Vagina (tissue), 2 donors: ENCODE results near the gene MTCH1.

Experiments used
- POLR2A ChIP-seq, 2 donors: fragments of 450-650 bp; IDR thresholded peaks; one replicate each; pipeline ENCODE4 v1.6.1; 2017; ENCODE audit warnings: antibody characterized with exemption in 2 of 2, mild to moderate bottlenecking in 2 of 2, moderate library complexity in 2 of 2
- POLR2AphosphoS5 ChIP-seq, 2 donors: sonication (generic); formaldehyde crosslinking; IDR thresholded peaks; one replicate each; pipeline ENCODE4 v1.9.0; 2017; ENCODE audit warnings: antibody characterized with exemption in 2 of 2, mild to moderate bottlenecking in 2 of 2, low read depth in 1 of 2; ENCODE audit not compliant: insufficient read depth in 1 of 2
- TF ChIP-seq, protein P1 (sequence below), 3 experiments: fragments of 450-650 bp in 2 of 3; fragments of 200-600 bp in 1 of 3; sonication (generic) in 1 of 3; IDR thresholded peaks; one replicate each; pipeline ENCODE4 v1.5.1; 2017 to 2019; ENCODE audit warnings: antibody characterized with exemption in 3 of 3, mild to moderate bottlenecking in 2 of 3, moderate library complexity in 2 of 3

- TF ChIP-seq, protein P1, sequence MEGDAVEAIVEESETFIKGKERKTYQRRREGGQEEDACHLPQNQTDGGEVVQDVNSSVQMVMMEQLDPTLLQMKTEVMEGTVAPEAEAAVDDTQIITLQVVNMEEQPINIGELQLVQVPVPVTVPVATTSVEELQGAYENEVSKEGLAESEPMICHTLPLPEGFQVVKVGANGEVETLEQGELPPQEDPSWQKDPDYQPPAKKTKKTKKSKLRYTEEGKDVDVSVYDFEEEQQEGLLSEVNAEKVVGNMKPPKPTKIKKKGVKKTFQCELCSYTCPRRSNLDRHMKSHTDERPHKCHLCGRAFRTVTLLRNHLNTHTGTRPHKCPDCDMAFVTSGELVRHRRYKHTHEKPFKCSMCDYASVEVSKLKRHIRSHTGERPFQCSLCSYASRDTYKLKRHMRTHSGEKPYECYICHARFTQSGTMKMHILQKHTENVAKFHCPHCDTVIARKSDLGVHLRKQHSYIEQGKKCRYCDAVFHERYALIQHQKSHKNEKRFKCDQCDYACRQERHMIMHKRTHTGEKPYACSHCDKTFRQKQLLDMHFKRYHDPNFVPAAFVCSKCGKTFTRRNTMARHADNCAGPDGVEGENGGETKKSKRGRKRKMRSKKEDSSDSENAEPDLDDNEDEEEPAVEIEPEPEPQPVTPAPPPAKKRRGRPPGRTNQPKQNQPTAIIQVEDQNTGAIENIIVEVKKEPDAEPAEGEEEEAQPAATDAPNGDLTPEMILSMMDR (IDR thresholded peaks at IDR 0.05): no peak
- no peak for TF ChIP-seq POLR2A (IDR thresholded peaks at IDR 0.05)
- no peak for TF ChIP-seq POLR2AphosphoS5 (IDR thresholded peaks at IDR 0.05; ENCODE audit: insufficient read depth in 1 of 2, low read depth in 1 of 2)
Observed at GRCh38 chr6:37030599-37030998, 44.6 kb upstream of the MTCH1 start.
